GM21381 (cell line): ENCODE measurements around the gene THSD4.

Experiments used
- ATAC-seq: cut with Tn5 transposase; IDR thresholded peaks from one replicate; pipeline ENCODE4 v1.9.1; 2021; ENCODE audit warnings: mild to moderate bottlenecking, moderate library complexity; ENCODE audit not compliant: unreplicated experiment

The THSD4 gene

DNA sequence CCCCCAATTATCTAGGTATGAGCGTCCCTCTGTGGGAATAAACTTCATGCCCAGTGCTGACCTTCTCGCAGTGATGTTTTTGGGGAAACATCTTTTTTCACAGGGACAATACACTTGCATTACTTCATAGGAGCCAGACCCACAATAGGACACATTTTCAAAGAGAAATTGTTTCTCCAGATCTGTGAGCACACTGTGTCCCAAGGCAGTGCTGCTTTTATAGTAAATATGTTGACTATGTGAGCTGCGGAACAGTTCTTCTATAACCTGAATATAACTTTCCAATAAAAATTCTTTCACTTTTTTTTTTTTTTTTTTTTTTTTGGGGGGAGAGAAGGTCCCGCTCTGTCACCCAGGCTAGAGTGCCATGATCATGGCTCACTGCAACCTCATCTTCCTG lies 17.4 kb upstream of the THSD4 start:
- ATAC-seq: no peak

DNA sequence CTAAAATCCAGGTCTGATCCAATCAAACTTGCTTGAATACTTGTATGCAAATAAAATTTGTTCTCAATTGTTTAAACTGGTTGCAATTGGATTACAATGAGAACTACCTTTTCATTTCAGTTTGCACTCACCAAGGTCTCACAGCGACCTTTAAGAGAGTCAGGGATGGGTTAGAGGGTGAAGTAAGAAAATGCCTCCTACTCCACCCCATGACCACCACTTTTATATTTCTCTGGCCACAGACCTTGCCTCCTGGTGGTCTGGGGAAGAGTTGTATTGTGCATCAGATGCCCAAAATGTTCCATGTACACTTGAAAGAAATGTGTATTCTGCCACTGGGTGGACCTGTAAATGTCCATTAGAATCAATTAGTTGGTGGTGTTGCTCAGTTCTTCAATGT lies 16.4 kb upstream of the THSD4 start:
- no peak for ATAC-seq

- ATAC-seq: no peak
Observed at GRCh38 chr15:71103102-71103676, 12.1 kb upstream of the THSD4 start.

DNA sequence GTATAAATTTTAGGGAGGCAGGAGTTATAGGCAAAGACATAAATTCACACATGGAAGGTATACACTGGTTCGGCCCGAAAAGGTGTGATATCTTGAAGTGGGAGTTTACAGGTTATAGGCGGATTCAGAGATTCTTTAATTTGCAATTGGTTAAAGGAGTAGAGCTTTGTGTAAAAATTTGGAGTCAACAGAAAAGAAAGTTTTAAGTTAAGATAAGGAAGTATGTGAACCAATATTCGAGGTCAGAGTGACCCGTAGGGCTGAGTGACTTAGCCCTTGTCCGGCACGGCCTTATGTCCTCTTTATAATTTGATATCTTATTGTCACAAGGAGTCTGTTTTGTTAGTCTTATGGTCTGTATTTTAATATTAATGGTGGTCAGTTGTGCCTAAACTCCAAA lies 10.6 kb upstream of the THSD4 start:
- ATAC-seq: no peak

DNA sequence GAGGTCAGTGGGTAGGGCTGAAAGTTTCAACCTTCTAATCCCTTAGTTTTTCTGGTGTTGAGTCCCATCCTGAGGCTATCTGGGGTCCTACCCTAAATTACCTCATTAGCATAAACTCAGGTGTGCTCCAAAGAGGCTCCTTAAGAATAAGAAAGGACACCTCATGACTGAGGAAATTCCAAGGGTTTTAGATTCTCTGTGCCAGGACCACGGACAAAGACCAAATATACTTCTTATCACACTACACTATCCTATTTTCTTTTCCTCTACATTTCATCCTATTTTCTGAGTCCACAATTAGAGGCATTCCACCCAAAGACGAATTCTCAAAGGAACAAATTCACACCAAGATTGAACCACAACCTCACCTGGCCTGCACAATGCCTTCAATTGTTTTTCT lies 9.8 kb upstream of the THSD4 start:
- no peak for ATAC-seq

DNA sequence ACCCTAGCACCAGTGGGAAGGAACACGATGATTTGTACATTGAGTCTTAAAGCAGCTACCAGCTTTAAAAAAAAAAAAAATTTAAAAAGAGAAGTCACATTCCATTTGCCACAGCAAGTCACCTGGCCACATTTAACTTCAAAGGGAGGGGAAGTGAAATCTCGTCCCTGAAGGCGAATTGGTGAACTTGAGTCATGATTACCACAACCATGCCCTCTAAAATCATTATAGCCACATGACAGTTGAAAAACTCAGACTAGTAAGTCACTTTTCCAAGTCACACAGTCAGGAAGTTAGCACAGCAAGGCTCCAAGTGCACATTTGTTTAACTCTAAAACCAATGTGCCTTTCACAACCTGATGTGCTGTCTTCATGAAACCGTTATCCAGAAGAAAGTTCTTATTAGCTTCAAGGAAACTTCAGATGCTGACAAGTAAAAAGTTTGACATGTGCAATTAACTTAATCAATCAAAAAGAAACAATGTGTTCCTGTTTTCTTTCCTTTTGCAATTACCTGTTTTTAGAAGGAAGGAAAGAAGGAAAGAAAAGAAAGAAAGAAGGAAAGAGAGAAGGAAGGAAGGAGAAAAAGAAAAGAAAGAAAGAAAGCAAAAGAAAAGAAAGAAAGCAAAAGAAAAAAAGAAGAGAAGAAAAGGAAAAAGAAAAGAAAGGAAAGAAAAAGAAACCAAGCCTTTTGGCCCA lies 8.3 kb upstream of the THSD4 start:
- no peak for ATAC-seq

DNA sequence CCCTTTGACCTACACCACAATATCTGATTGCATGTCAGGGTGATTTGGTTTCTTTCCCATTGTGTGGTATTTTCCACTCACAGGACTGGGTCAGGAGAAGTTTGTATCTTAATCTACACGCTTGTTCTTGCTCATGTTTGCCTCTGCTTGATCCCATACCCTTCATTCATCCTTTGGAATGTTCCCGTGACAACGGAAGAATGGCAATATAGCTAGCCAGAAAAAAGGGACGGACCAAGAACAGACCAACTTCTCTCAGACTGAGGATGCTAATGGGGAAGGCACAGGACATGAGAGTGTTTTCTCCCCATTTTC lies 7.8 kb upstream of the THSD4 start:
- ATAC-seq: no peak

- ATAC-seq: no peak
Observed at GRCh38 chr15:71109130-71109529, 6.1 kb upstream of the THSD4 start.

DNA sequence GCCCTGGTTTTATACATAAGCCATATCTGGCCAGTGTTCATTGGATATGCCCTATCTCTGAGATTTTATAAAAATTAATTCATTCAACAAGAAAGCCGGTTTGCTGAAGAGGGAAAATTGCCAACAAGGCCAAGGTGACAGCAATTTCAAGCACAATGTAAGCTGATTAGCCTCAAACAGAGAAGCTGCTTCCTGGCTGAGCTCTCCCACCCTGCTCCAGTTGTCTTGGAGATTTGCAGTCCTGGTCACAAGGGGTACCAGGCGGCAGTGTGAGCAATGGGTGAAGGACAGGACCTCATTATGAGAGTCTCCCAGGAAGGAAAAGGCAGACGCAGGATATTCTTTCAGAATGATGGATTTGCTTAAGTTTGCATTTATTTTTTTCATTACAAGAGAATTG lies 5.4 kb upstream of the THSD4 start:
- ATAC-seq: no peak

DNA sequence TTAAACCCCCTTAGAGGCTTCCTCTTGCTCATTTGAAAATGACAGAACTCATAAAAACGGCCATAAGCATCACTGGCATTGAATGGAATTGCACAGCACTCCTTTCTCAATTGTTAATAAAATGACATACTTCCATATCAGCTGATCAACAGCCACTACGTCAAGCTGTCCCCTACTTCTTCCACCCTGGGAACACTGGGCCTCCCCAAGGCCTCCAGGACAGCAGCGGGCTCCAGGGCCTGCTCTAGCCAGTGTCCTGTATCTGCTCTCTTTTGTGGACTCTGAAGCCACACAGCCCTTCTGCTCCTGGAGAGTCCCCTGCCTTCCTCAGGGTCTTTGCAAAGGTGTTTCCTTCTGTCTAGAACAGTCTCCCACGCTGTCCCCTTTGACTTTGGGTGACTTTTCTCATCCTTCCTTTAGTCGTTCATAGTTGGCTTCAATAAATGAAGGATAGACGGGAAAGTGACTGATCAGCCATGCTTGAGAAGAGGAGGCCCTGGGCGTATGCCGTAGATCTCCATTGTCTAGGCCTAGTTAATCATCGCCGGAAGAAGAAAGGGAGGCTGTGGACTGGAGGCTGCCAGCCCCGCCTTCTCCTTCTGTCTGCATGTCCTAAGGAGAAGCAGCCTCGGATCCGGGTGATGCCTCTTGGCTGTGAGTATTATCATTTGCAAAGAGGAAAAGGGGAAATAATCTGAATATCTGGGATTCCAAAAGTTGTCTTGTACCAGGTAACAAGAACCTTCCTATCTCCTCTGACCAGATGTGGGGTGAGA lies 4.7 kb upstream of the THSD4 start:
- ATAC-seq: no peak

GRCh38 chr15:71111181-71111565 lies 4.1 kb upstream of the THSD4 start:
- ATAC-seq: no peak

- ATAC-seq: no peak
Observed at GRCh38 chr15:71111950-71112349, 3.3 kb upstream of the THSD4 start.

DNA sequence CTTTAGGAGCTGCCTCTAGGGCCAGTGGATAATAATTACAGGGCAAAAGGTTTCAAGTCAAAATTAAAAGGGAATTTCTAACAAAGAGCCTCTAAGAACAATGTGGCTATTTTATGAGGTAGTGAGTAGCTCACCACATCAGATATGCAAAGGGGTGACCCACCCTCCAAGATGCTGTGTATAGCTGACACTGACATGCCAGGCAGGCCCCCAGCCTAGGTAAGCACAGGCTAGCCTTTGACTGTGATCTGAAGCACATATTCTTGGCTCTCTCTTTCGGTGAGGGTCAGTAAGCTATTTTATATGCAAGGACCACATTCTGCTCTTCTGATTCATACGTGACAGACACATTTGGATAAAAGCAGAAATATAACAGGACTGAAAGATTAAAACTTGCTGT lies 2.8 kb upstream of the THSD4 start:
- ATAC-seq: no peak

DNA sequence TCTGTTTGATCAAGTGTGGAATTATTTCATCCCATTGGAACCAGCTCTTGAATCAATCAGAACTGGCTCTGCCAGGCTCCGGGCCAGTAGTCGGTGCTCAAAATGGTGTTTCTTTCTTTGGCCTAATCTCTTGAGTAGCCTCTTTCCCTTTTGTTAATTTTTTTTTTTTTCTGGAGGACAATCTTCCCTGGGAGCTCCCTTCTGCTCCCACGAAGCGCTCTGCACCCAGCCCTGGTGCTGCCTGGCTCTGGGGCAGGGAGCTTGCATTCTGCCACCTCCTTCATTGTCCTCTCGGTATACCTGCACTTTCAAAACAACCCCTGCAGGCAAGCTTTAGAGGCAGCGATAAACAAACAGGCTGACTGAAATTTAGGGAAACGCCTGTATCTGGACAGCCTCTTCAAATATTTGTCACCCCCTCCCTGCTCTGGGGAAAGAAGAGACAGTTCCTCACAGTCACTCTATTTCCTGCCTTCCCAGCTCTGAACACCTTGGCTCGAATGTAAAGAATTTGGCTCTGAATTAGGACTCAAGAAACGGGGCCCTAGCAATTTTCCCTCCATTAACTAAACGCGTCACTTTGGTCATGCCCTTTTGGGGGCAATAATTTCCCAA lies 1.1 kb upstream of the THSD4 start:
- no peak for ATAC-seq

- peak; percentile 43 for ATAC-seq
Observed at GRCh38 chr15:71115567-71116351, 488 bp downstream of the THSD4 start.

GRCh38 chr15:71116366-71116765 lies 1.1 kb downstream of the THSD4 start:
- ATAC-seq: no peak

- ATAC-seq: no peak
Observed at GRCh38 chr15:71116942-71117341, 1.7 kb downstream of the THSD4 start.

DNA sequence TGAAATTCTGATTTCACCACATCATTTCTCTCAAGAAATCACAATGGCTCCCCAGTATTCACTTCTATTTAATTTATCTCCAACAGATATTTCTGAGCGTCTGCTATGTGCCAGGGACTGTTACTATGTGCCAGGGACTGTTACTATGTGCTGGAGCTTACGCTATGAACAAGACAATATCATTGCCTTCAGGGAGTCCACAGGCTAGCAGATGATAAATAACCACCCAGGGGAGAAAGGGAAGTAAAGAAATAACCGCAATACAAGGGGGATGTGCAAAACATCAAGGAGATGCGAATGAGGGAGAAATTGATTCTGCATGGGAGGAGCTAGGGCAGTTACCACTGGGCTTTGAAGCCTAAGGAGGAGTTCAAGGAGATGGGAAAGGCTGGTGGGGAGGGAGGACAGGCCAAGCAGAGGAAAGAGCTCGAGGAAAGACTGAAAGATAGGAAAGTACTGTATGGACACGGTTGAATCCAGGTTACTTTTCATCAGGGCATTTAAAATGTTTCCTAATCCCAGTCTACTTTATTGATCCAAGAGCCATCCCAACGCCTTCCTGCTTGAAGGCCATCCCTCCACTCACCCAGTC lies 2.5 kb downstream of the THSD4 start:
- ATAC-seq: no peak

- no peak for ATAC-seq
Observed at GRCh38 chr15:71118345-71118744, 3.1 kb downstream of the THSD4 start.

DNA sequence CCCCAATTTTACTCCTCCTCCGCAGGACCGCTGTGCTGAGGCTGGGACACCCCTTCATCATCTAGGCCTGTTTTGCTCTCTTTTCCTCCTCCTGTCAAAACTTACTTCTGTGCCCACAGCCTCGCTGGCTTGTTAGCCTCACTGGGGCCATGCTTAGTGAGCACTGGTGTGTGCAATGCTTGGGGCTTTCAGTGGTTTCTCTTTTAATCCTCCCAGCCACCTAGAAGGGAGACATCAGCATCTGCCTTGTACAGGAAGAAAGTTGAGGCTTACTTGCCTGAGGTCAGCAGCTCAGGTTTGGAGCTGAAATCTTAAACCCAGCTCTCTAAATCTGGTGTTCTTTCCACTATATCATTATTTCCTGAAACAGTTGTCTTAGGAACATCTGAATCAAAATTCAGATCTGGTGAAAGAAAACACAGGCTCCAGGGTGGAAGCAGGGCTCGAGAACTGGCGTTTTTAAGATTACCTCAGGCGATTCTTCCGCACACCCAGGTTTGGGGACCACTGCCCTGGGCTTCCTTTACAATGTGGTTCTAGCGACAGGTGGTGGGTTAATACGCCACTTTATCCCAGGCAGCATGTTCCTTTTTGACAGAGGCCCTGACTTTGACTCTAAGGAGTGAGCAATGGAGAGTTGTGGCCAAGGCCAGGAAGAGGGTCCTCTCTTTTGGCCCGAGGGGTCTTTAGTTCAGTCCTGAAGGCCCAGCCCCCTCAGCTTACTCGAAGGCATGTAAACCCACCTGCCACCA lies 3.8 kb downstream of the THSD4 start:
- ATAC-seq: no peak
